KG1 (cell line): ENCODE data around the gene LCN15.
A peak's percentile ranks its signal among the peaks of the same experiment; 100 is the strongest.
"Not testable (repeated sequence)": the region's sequence is repeated elsewhere in the genome, so short reads cannot be mapped to it uniquely, and the experiment has no call there.

ENCODE experiments used
- DNase-seq: peaks from one replicate; lab custom pipeline; 2025; lab: John Stamatoyannopoulos, UW

LCN15 gene

GRCh38 chr9:136794281-136794999 is 30.1 kb upstream of the LCN15 start:
- no peak for DNase-seq

GRCh38 chr9:136793086-136793946 is 29.0 kb upstream of the LCN15 start:
- DNase-seq: no peak

GRCh38 chr9:136792321-136793085 is 28.2 kb upstream of the LCN15 start:
- DNase-seq: no peak

- peak; percentile 47 for DNase-seq
Measured at GRCh38 chr9:136791516-136792276, 27.4 kb upstream of the LCN15 start.

- peak; percentile 98 for DNase-seq
Measured at GRCh38 chr9:136790640-136791515, 26.6 kb upstream of the LCN15 start, which contains the start of gene TMEM141. Gene TMEM141, plus strand, starts transcription at chr9:136791344. Its CDS starts 27 bp downstream, at chr9:136791371.

- no peak for DNase-seq
Measured at GRCh38 chr9:136789523-136789937, 25.2 kb upstream of the LCN15 start.

- DNase-seq: not testable (repeated sequence)
Measured at GRCh38 chr9:136788644-136789522, 24.6 kb upstream of the LCN15 start.

GRCh38 chr9:136787690-136788400 is 23.5 kb upstream of the LCN15 start:
- DNase-seq: peak; percentile 69

GRCh38 chr9:136786983-136787382 is 22.7 kb upstream of the LCN15 start:
- not testable (repeated sequence) for DNase-seq

- DNase-seq: no peak
Measured at GRCh38 chr9:136786451-136786850, 22.1 kb upstream of the LCN15 start.

- DNase-seq: not testable (repeated sequence)
Measured at GRCh38 chr9:136785565-136786355, 21.4 kb upstream of the LCN15 start.

- no peak for DNase-seq
Measured at GRCh38 chr9:136784997-136785361, 20.7 kb upstream of the LCN15 start.

- peak; percentile 61 for DNase-seq
Measured at GRCh38 chr9:136784249-136784996, 20.1 kb upstream of the LCN15 start.

GRCh38 chr9:136782452-136782851 is 18.1 kb upstream of the LCN15 start:
- DNase-seq: no peak

- no peak for DNase-seq
Measured at GRCh38 chr9:136779808-136780207, 15.5 kb upstream of the LCN15 start.

- DNase-seq: no peak
Measured at GRCh38 chr9:136777359-136777758, 13.0 kb upstream of the LCN15 start.

GRCh38 chr9:136776947-136777346 is 12.6 kb upstream of the LCN15 start:
- no peak for DNase-seq
